Measurements from ENCODE around the gene CDH18.

The CDH18 gene

DNA sequence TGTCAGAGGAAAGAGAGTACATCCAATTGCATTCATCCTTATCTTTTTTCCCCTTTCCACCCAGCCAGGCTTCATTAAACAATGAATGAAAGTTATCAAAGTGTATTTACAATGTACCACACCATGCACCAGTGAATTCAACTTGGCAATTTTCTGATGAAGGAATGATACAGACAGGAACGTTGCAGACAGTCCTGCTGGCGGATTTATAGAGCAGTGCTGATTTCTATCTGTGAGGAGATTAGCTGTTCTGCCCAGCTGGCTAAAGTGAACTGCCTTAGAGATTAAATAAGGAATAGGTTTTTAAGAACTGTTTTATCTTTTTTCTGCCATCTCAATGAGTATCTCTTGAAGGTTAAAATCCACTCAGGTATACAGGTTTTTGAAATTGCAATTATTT lies 403.9 kb downstream of the CDH18 start:
- DNase-seq (ENCODE audit: low read depth): no peak

DNA sequence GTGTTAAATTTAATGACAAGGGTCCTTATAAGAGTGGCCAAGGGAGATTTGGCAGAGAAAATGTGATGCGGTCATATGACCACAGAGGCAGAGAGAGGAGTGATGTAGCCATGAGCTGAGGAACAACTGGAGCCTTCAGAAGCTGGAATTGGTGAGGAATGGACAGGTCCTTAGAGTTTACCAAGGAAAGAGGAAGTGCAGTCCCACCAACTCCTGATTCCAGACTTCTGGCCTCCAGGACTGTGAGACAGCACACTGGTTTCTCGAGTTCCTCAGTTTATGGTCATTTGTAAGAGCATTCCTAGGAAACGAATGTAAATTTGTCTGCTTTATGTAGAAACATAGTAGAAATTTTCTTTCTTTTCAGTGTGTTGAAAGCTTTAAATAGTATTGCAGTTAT lies 410.1 kb downstream of the CDH18 start:
- DNase-seq (ENCODE audit: low read depth): no peak

DNA sequence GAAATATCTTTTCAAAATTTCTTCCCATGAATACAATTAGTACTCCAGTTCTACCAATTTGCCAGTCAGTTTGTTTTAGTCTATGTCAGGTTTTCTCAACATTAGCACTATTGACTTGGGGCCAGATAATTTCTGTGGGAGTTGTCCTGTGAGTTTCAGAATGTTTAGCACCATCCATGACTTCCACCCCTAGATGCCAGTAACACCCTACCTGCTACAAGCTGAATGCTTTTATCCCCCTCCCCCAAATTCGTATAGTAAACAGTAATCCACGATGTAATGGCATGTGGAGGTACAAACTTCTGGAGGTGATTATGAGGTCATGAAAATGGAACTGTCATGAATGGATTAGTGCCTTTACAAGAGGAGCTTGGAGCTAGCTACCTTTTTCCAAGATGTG lies 420.0 kb downstream of the CDH18 start:
- DNase-seq (ENCODE audit: low read depth): no peak

DNA sequence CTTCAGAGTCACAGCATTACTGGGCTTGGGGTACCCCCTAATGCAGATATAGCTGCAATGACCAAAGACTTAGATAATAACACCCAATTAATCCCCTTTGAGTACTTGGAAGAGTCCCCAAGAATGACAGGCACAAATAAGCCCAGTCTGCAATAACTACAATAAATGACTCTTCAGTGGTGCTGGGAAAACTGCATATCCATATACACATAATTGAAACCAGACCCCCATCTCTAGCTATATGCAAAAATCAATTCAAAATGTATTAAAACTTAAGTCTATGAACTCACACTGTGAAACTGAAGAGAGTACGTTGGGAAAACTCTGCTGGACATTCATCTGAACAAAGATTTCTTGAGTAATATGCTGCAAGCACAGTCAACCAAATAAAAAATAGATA lies 422.5 kb downstream of the CDH18 start:
- DNase-seq (ENCODE audit: low read depth): no peak

DNA sequence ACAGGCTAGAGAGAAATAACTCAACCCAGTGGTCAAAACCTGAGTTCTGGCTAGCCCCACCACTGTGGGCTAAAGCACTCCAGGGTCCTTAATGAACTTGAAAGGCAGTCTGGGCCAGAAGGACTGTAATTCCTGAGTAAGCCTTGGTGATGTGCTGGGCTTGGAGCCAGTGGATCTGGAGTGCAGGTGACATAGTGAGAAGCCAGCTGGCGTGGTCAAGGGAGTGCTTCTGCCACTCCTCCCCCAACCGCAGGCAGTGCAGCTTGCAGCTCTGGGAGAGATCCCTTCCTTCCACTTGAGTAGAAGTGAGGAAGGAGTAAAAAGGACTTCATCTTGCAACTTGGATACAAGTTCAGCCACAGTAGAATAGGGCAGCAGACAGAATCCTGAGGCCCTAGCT lies 424.0 kb downstream of the CDH18 start:
- DNase-seq (ENCODE audit: low read depth): no peak

DNA sequence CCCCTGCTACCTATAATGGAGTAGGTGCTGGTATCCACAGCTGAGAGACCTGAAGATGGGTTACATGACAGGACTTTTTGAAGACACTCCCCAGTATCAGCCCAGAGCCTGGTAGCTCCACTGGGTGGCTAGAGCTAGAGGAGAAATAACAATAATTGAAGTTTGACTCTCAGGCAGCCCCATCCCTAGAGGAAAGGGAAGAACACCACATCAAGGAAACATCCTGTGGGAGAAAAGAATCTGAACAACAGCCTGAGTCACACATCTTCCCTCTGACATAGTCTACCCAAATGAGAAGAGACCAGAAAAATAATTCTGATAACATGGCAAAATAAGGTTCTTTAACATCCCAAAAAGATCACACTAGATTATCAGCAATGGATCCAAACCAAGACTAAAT lies 432.1 kb downstream of the CDH18 start:
- no peak for DNase-seq (ENCODE audit: low read depth)

DNA sequence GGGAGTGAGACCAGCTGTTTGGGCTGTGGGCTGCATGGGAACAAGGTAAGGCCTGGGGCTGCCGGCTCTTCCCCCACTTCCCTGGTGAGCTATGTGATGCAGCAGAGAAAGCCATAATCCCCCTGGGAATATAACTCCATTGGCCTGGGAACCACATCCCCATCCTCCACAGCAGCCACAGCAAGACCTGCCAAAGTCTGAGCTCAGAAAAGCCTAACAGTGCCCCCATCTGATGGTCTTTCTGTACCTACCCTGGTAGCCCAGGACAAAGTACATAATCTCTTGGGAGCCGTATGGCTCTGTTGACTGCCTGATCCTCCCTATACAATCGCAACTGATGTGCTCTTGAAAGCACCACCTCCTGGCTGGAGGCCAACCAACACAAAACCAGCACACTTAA lies 432.6 kb downstream of the CDH18 start:
- no peak for DNase-seq (ENCODE audit: low read depth)

DNA sequence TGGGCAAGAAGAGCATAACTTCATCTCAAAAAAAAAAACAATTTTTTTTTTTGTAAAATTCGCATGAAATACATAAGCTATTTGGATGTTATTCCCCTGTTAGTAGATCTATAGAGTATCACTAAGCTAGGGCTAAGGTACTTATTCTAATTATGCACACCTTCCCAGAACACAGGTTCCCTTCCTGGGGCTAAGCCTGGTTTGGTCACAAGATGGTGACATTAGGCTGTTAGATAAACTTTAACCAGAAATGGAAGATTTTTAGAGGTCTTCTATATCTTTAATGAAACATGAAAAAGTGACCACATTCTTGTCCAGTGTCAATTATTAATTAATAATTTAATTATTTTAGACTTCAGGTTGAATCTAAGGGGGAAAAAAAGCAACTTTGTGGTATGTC lies 433.5 kb downstream of the CDH18 start:
- no peak for DNase-seq (ENCODE audit: low read depth)

DNA sequence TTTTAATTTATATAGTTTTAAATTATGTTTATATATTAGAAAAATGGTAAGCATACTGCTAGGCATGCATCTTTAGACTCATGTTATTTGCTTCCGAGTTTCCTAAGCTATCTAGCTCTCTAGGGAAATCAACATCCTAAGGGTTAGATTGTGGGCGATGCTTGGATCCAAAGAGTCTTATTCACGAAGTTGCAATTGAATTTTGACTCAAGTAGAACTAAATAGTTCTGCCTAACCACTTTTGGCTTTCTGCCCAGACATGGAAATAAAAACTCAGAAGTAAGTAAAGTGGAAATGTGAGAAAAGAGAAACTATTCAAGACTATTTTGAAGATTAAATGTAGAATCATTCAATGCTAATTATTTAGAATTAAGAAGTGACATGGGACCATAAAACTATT lies 440.4 kb downstream of the CDH18 start:
- no peak for DNase-seq (ENCODE audit: low read depth)

DNA sequence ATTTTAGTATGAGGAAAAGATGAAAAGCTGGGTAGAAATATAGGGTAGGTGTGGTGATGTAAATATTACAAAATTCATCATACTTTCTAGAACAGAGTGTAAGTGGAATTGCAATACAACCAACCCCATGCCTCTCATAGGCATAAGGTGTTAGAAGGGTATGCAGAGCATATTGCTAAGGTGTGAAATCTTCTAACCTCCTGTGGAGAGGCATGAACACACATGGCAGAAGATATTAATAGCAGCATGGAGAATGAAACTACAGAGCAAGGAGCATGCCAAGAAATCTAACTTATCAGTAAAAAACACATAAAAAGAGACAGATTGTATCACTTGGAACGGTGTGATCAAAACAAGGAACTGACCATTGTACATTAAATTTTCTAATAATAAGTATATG lies 441.5 kb downstream of the CDH18 start:
- no peak for DNase-seq (ENCODE audit: low read depth)

DNA sequence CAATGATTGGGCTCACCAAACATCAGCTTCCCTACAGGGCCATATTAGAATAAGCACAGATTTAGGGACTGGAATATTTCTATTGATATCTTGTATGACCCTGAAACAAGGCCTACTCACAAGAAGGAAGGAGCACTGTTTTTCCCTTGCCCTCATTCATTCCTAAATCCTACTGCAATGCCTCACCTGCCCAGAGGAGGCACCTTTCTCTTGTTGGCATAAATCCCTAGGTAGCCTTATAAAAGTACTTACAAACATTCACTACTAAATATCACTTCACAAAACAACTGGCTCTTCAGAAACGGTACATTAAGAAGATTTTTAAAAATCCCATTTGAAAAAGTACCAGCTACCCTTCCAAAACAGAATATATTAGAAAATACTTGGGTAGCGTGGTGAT lies 449.4 kb downstream of the CDH18 start:
- no peak for DNase-seq (ENCODE audit: low read depth)

DNA sequence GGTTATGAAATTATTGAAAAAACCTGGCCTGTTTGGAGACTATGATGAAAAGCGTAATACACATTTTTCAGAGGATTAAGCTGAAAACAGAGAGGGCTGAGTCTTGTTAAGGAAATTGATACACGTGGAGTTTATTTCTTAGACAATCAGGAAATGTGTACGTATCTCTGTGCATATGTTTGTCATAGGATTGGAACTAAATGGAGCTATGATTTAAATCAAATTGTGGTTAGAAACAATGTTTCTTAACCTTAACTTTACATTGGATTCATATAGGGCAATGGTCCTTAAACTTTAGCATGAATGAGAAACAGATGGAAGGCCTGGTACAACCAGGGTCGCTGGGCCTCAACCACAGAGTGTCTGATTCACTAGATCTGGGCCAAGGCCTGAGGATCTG lies 451.6 kb downstream of the CDH18 start:
- no peak for DNase-seq (ENCODE audit: low read depth)

DNA sequence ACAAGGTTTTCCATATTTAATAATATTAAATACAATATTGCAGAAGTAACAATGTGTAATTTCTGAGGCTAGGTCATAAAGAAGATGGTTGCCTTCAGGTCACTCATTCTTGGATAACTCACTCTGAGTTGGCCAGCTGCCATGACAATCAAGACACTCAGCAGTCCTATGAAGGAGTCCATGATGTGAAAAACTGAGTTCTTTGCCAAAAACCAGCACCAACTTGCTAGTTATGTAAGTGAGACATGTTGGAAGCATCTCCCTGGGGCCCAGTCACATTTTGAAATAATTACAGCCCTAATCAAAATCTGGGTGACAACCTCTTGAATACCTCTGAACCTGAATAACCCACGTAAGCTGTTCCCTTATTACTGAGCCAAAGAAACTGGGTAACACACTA lies 453.2 kb downstream of the CDH18 start:
- no peak for DNase-seq (ENCODE audit: low read depth)

DNA sequence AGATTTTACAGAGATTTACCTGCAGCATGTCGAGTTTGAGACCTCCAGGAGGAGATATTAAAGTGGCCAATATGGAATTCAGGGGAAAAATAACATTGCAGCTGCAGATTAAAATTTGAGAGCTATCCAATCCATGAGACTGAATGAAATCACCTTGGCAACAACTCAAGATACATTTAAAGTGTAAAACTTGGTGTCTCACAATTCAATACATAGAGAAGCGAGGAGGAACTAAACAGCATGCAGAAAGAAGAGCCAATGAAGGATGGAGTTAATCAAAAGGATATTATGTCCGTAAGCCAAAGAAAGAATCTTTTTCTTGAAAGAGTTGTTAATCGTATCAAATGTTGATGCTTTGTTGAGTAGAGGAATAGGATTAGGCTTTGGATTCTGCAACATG lies 455.1 kb downstream of the CDH18 start:
- DNase-seq (ENCODE audit: low read depth): no peak

DNA sequence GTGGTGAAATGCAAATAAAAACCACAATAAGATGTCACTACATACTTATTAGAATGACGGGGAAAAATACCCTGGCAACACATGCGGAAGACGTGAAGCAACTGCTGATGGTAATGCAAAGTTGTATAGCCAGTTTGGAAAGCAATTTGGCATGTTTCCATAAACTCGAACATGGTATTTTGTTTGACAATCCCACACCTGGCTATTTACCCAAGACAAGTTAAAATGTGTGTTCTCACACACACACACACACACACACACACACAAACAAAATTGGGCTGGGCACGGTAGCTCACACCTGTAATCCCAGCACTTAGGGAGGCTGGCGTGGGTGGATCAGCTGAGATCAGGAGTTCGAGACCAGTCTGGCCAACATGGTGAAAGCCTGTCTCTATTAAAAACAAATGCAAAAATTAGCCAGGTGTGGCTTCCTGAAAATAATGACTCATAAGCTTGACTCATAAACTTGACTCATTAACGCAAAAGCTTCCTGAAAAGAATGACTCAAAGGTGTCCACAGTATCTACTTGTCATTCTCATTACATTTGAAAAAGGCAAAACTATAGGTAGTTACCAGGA lies 456.5 kb downstream of the CDH18 start:
- DNase-seq (ENCODE audit: low read depth): no peak

DNA sequence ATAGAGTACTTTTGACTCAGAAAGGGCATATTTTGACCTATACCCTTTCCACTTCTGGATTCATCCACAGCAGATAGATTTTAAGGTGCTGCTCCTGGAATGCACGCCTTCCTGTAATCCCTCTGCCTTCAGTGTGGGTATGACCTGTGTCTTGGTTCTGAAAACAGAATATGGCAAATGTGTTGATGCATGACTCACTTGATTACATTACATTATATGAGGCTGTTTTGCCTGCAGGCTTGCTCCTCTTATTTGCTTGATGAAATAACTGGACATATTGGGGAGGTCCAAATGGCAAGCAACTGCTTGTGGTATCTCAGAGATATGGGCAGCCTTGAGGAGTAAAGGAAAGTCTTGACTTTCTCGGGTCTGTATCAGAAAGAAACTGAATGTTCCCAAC lies 468.6 kb downstream of the CDH18 start:
- DNase-seq (ENCODE audit: low read depth): no peak

DNA sequence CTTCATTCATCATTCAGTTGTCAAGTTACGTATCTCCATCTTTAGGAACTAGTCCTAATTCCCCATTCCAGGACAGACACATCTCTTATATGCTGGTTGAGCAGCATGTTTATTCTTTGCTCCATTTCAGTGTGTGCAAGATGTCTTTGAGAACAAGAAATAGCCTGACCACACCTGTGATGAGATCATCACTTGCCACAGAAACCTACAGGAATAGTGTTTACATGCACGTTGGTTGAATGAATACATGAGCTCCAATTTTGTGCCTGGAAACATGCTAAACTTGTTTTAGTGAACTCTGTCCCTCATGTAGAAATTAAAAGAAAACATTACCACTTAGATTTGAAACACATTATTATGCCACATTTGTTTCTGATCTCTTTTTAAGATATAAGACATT lies 489.1 kb downstream of the CDH18 start:
- DNase-seq (ENCODE audit: low read depth): no peak

DNA sequence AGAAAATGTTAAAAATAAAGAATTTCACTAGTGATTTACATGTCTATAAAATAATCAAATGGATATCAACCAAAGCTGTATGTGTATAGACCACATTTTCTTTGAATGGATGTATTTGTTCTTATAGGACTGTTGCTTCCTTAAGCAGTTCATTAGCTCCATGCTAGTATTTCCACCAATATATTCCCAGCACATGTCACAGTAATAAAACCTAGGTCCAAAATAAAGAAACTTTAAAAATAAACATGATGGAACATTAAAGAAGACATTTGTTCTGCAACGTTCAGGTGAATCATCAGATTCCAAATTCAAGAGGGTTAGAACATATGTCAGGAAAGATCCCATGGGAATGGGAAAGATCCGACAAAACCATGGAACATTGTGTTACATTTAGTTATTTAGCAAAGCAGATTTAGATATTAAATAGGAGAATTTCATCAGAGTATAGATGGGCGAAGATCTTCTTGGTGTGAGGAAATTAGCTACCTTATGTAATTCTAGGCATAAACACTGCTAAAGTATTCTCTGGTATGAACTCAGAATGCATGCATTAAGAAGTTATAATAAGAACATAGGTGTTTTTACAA lies 490.7 kb downstream of the CDH18 start:
- no peak for DNase-seq (ENCODE audit: low read depth)

DNA sequence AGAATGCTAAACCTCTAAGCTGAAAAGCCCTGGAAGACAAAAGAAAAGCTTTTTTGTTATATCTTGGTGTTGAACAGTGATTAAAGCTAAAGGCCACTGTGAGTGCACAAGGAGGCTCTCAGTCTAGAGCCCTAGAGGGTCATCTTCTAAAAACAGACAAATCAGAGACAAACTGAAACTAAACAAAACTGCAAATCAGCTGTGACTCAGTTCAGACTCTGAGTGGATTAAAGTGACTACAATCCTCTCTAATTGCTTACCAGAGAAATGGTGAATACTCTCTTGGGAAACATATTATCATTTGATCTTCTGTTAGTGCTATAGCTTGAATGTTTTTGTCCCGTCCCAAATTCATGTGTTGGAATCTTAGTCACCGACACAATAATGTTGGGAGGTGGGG lies 491.9 kb downstream of the CDH18 start:
- DNase-seq (ENCODE audit: low read depth): no peak

DNA sequence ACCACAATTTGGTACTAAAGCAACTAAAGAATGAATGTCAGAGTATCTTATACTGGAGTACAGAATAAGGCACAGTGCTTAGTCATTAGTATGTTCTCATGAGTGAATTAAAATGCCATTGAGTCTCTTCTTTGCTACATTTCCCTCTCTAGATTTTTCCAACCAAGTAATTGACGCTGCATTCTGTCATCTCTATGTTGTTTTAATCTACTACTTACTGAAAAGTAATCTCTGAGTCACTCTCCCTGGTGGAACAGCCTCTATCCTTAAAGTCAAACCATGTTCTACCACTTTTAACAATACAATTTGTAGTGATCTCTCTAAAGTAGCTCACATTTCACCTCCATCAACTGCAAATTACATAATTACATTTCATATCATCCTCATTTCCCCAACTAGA lies 495.1 kb downstream of the CDH18 start:
- DNase-seq (ENCODE audit: low read depth): no peak

DNA sequence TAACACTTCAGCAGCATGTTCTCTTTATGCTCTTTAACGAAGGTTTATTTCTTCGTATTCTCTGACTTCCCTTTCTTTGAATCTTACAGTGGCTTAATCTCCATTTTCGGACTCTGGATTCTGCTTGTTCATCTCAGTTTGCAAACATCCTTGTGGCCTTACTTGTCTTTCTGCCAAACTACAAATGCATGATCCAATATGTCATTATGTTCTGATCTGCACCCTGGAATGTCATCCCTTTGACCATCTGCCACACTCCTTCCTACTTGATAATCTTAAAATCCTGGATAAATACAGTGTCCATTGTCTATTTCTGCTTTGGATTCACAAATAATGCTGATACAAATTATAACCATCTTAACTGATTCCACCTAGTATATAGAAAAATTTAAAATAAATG lies 499.2 kb downstream of the CDH18 start:
- no peak for DNase-seq (ENCODE audit: low read depth)

DNA sequence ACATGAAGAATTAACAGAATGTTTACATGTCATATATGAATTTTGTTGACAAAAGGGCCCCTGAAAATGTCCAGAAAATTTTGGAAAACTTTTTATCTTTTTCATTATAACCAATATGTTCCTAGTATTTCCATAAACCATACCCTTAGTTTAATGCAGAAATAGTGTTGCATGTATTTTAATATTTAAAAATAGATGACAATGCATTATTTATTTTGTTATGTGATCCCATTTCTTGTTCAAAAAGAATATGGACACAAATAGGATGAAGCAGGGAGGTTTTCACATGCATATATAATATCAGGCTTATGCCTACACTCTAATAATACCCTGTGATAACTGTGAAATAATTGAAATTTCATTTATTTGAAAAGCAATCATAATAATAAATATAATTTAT lies 500.5 kb downstream of the CDH18 start:
- no peak for DNase-seq (ENCODE audit: low read depth)

DNA sequence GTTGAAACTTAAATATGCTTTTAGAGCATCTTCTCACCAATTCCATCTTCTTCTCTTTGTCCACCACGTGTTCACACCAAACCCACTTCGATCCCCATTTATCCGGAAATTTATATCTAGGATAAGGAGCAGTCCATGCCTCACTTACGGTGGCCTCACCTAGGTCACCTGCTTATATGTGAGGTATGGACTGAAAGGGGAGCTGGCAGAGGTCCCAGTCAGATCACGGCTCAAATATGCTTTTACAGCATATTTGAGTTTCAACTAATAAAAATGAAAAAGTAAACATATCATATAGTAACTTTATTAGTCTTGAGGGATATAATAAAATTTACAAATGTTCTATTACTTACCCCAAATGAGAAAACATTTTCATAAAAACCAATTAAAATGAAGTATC lies 508.4 kb downstream of the CDH18 start:
- no peak for DNase-seq (ENCODE audit: low read depth)

DNA sequence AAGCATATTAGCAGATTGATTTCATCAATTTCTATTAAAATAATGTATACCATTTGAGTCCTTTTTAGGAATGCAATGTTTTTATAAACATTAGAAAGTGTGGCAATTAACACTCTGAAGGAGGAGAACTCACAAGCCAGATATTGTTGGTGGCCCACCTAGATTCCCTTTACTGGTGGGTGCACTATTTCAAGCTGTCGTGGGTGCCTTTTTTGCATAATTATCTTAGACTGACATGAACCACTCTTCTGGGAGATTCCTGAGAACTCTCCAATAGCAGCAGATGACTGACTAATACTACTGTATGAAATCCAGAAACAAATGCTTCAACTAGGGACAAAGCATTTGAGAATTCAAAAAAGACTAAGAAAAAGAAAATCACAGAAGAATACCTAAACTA lies 526.0 kb downstream of the CDH18 start:
- no peak for DNase-seq (ENCODE audit: low read depth)

DNA sequence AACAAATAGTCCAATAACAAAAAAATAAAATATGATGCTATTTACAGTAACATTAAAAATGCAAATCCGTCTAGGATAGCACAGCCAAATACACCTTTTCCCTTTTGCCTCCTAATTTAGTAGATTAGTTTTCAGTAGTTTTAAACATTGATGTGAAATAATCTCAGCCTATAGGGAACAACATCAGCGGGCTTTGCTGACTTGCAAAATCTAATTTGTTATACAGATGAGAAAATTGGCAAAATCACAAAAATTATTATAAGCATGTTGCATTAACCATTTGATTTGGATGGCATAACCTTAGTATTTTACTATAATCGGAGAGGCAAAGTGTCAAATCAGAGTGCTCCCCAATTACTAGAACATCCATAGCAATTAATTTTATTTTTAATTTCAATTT lies 563.5 kb downstream of the CDH18 start:
- no peak for DNase-seq (ENCODE audit: low read depth)
